ENCODE results near the gene DTD1.
A peak's percentile ranks its signal among the peaks of the same experiment; 100 is the strongest.

Gene DTD1

GRCh38 chr20:18632196-18632789 is 44.4 kb downstream of the DTD1 start:
- Mint-ChIP-seq H3K27ac (no peak overlapping the region), H3K27me3 (no peaks in the 10 kb centered on the region), H3K4me3 (no peak overlapping the region), H3K9me3 (no peaks in the 10 kb centered on the region), H3K4me1 (peaks cover 0 to 2% of the 10 kb centered on the region in 2 donors), H3K36me3 (peaks cover 36 to 38% of the 10 kb centered on the region in 2 donors)
- ATAC-seq (replicated peaks) (peak; percentile 97 to 99), DNase-seq (peak; percentile 39)

GRCh38 chr20:18633411-18633810 is 45.6 kb downstream of the DTD1 start:
- Mint-ChIP-seq H3K27me3 (no peaks in the 10 kb centered on the region), H3K36me3 (peaks cover 37% of the 10 kb centered on the region in 2 donors), H3K27ac (no peak overlapping the region), H3K4me3 (no peak overlapping the region), H3K4me1 (peaks cover 2 to 3% of the 10 kb centered on the region in 2 donors), H3K9me3 (no peaks in the 10 kb centered on the region)
- ATAC-seq (replicated peaks) (no peak), DNase-seq (no peak)

GRCh38 chr20:18634501-18634900 is 46.6 kb downstream of the DTD1 start:
- Mint-ChIP-seq H3K9me3 (no peaks in the 10 kb centered on the region), H3K36me3 (peaks cover 33 to 34% of the 10 kb centered on the region in 2 donors), H3K27me3 (no peaks in the 10 kb centered on the region), H3K4me3 (no peak overlapping the region), H3K4me1 (peaks cover 7 to 8% of the 10 kb centered on the region in 2 donors), H3K27ac (no peak overlapping the region)
- ATAC-seq (replicated peaks): no peak
- DNase-seq: no peak

- H3K9me3 Mint-ChIP-seq: no peaks in the 10 kb centered on the region
- no peak for DNase-seq
- no peak overlapping the region for H3K27ac Mint-ChIP-seq
- H3K27me3 Mint-ChIP-seq: no peaks in the 10 kb centered on the region
- H3K36me3 Mint-ChIP-seq: peaks cover 30% of the 10 kb centered on the region in 2 donors
- no peak for ATAC-seq (replicated peaks)
- peaks cover 7 to 12% of the 10 kb centered on the region in 2 donors for H3K4me1 Mint-ChIP-seq
- no peak overlapping the region for H3K4me3 Mint-ChIP-seq
Observed at GRCh38 chr20:18635380-18635779, 47.5 kb downstream of the DTD1 start.

- H3K9me3 Mint-ChIP-seq: no peaks in the 10 kb centered on the region
- ATAC-seq (replicated peaks) (no peak), DNase-seq (no peak)
- H3K27me3 Mint-ChIP-seq: no peaks in the 10 kb centered on the region
- peaks cover 7 to 12% of the 10 kb centered on the region in 2 donors for H3K4me1 Mint-ChIP-seq
- no peak overlapping the region for H3K27ac Mint-ChIP-seq
- no peak overlapping the region for H3K4me3 Mint-ChIP-seq
- peaks cover 27 to 28% of the 10 kb centered on the region in 2 donors for H3K36me3 Mint-ChIP-seq
Observed at GRCh38 chr20:18637224-18637623, 49.4 kb downstream of the DTD1 start.

- H3K36me3 Mint-ChIP-seq: peaks cover 27 to 34% of the 10 kb centered on the region in 2 donors
- no peak overlapping the region for H3K4me3 Mint-ChIP-seq
- DNase-seq: no peak
- H3K27ac Mint-ChIP-seq: no peak overlapping the region
- peaks cover 5 to 12% of the 10 kb centered on the region in 2 donors for H3K4me1 Mint-ChIP-seq
- no peaks in the 10 kb centered on the region for H3K27me3 Mint-ChIP-seq
- H3K9me3 Mint-ChIP-seq: no peaks in the 10 kb centered on the region
- peak in 1 of 2 donors; percentile 36 for ATAC-seq (replicated peaks)
Observed at GRCh38 chr20:18638768-18639167, 50.9 kb downstream of the DTD1 start.

- Mint-ChIP-seq H3K4me1 (peaks cover 5 to 12% of the 10 kb centered on the region in 2 donors), H3K27ac (peak overlapping the region; percentile 11), H3K9me3 (no peaks in the 10 kb centered on the region), H3K36me3 (peaks cover 23 to 36% of the 10 kb centered on the region in 2 donors), H3K27me3 (no peaks in the 10 kb centered on the region), H3K4me3 (no peak overlapping the region)
- ATAC-seq (replicated peaks): peak in 1 of 2 donors; percentile 27
- no peak for DNase-seq
Observed at GRCh38 chr20:18639501-18639979, 51.7 kb downstream of the DTD1 start.

GRCh38 chr20:18645196-18645745 is 57.4 kb downstream of the DTD1 start:
- H3K9me3 Mint-ChIP-seq: no peaks in the 10 kb centered on the region
- DNase-seq (no peak), ATAC-seq (replicated peaks) (no peak)
- peaks cover 0 to 6% of the 10 kb centered on the region in 2 donors for H3K4me1 Mint-ChIP-seq
- no peak overlapping the region for H3K4me3 Mint-ChIP-seq
- peaks cover 13 to 38% of the 10 kb centered on the region in 2 donors for H3K36me3 Mint-ChIP-seq
- no peak overlapping the region for H3K27ac Mint-ChIP-seq
- no peaks in the 10 kb centered on the region for H3K27me3 Mint-ChIP-seq

GRCh38 chr20:18645851-18646250 is 58.0 kb downstream of the DTD1 start:
- no peak for ATAC-seq (replicated peaks)
- Mint-ChIP-seq H3K4me3 (no peak overlapping the region), H3K27me3 (no peaks in the 10 kb centered on the region), H3K4me1 (peaks cover 0 to 6% of the 10 kb centered on the region in 2 donors), H3K9me3 (no peaks in the 10 kb centered on the region), H3K27ac (no peak overlapping the region), H3K36me3 (peaks cover 16 to 42% of the 10 kb centered on the region in 2 donors)
- DNase-seq: no peak

- no peak for DNase-seq
- H3K27ac Mint-ChIP-seq: no peak overlapping the region
- no peaks in the 10 kb centered on the region for H3K27me3 Mint-ChIP-seq
- H3K36me3 Mint-ChIP-seq: peaks cover 16 to 43% of the 10 kb centered on the region in 2 donors
- H3K4me3 Mint-ChIP-seq: no peak overlapping the region
- H3K4me1 Mint-ChIP-seq: peaks cover 0 to 8% of the 10 kb centered on the region in 2 donors
- H3K9me3 Mint-ChIP-seq: peaks cover 0 to 2% of the 10 kb centered on the region in 2 donors
- ATAC-seq (replicated peaks): no peak
Observed at GRCh38 chr20:18647777-18648176, 59.9 kb downstream of the DTD1 start.

GRCh38 chr20:18650224-18650623 is 62.4 kb downstream of the DTD1 start:
- no peak overlapping the region for H3K27ac Mint-ChIP-seq
- H3K4me3 Mint-ChIP-seq: no peak overlapping the region
- H3K36me3 Mint-ChIP-seq: peaks cover 16 to 39% of the 10 kb centered on the region in 2 donors
- DNase-seq (no peak), ATAC-seq (replicated peaks) (no peak)
- peaks cover 0 to 6% of the 10 kb centered on the region in 2 donors for H3K4me1 Mint-ChIP-seq
- H3K27me3 Mint-ChIP-seq: no peaks in the 10 kb centered on the region
- peaks cover 0 to 2% of the 10 kb centered on the region in 2 donors for H3K9me3 Mint-ChIP-seq

- Mint-ChIP-seq H3K4me3 (no peak overlapping the region), H3K36me3 (peaks cover 17 to 35% of the 10 kb centered on the region in 2 donors), H3K4me1 (peaks cover 13 to 16% of the 10 kb centered on the region in 2 donors), H3K27ac (no peak overlapping the region), H3K27me3 (no peaks in the 10 kb centered on the region), H3K9me3 (peaks cover 0 to 4% of the 10 kb centered on the region in 2 donors)
- ATAC-seq (replicated peaks): no peak
- DNase-seq: no peak
Observed at GRCh38 chr20:18653736-18654447, 66.0 kb downstream of the DTD1 start.

- H3K4me1 Mint-ChIP-seq: peaks cover 14 to 20% of the 10 kb centered on the region in 2 donors
- H3K36me3 Mint-ChIP-seq: peaks cover 18 to 38% of the 10 kb centered on the region in 2 donors
- no peak for ATAC-seq (replicated peaks)
- no peaks in the 10 kb centered on the region for H3K27me3 Mint-ChIP-seq
- no peak overlapping the region for H3K4me3 Mint-ChIP-seq
- no peak for DNase-seq
- H3K9me3 Mint-ChIP-seq: peaks cover 0 to 4% of the 10 kb centered on the region in 2 donors
- no peak overlapping the region for H3K27ac Mint-ChIP-seq
Observed at GRCh38 chr20:18654448-18654773, 66.6 kb downstream of the DTD1 start.

- Mint-ChIP-seq H3K9me3 (peaks cover 0 to 4% of the 10 kb centered on the region in 2 donors), H3K36me3 (peaks cover 10 to 22% of the 10 kb centered on the region in 2 donors), H3K4me3 (peak overlapping the region in 1 of 2 donors; percentile 4), H3K4me1 (peaks cover 12 to 23% of the 10 kb centered on the region in 2 donors), H3K27me3 (no peaks in the 10 kb centered on the region), H3K27ac (peak overlapping the region; percentile 10)
- DNase-seq (no peak), ATAC-seq (replicated peaks) (no peak)
Observed at GRCh38 chr20:18657575-18657974, 69.7 kb downstream of the DTD1 start.
